T-helper 1 cell (primary cell): ENCODE data around the gene OPCML.

Source experiments
- DNase-seq, 5 donors: peaks; one replicate each; pipeline ENCODE4 v3.0.0-alpha.2; 2012 to 2020

OPCML gene

DNA sequence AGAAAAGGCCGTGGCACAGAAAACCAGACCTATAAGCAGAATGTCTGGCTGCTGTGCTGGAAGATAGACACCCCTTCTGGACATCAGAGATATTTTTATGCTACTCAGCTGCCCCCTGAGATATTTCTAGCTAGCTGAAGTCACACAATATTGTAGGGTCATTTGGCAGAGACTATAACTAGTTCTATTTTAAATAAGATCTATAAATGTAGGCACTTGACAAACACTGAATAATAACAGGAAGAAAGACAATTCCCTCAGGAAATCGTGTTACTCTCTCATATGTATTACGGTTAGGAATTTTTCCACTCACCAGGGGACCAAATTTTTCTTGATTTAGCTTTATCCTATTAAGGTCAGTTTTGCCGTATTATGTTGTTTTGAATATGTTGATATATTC is 845.4 kb downstream of the OPCML start:
- no peak for DNase-seq

GRCh38 chr11:132685174-132685611 is 847.1 kb downstream of the OPCML start:
- DNase-seq, result no peak

GRCh38 chr11:132683602-132684001 is 848.7 kb downstream of the OPCML start:
- DNase-seq, result no peak

GRCh38 chr11:132681971-132682370 is 850.3 kb downstream of the OPCML start:
- no peak for DNase-seq

DNA sequence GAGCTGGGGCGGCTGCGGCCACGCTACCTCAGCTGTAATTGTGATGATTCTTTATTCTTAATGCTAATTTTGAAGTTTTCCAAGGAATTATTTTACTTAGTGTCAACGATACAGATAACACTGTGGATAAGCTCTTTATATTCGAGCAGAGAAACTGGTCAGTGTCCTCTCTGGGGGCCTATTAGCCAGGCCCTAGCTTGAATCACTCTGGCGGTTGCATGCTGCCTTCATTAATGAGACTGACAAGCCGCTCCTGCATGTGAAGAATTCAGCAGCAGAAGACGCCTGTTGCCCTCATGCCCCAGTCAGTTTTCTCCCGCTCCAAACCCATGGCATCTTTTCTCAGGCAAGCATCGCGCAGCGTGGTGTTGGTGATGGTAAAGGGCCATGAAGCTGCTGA is 851.7 kb downstream of the OPCML start:
- DNase-seq, result no peak

DNA sequence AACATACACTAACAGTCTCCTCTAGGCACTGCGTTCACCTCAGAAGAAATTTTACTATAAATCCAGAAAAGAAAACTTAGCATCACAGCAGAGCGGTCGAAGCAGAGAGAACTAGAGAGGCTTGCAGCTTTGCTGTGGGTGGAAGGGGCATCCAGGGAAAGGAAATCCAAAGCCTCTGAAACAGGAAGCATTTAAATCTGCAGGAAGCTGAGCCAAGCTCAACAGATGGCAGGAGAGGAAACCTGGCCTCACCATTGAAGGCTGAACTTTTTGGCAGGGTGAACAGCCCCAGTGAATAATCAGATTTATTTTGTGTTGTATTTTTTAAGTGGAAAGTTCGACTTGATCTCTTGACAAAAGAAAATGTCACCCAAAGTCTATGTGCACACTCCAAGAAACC is 858.1 kb downstream of the OPCML start:
- no peak for DNase-seq

- DNase-seq, result no peak
Measured at GRCh38 chr11:132671851-132672370, 860.4 kb downstream of the OPCML start.

DNA sequence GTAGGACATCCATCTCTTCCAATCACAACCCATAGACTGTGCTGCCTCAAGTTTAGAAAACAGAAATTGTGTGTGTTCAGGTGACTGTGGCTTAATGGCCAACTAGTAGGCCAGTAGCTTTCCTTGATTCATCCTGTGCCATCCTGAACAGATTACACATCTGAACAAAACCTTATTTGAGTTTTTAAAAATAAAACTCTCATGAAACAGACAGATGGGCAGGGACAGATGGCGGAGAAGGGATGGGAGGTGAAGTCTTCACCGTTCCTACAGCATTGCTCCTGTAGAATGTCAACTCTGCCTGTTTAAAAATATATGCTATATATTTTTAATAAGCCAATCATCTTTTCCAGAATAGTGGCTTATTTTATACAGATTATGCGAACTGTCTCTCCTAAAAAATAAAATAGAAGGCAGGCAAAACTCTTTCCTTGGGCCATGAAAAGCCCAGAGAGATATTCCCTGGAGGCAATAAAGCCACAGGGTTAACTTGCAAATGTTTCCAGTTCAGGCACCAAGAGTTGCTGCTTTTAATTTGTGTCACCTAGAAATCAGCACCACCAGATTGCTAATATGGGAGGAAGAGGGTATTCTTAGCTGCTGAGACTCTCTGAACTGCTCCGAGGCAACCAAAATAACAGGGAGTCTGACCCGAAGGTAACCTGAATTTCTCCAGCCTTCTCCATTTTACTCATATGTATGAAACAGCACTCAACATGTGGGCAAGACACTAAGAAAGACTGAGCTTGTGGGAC is 861.2 kb downstream of the OPCML start:
- DNase-seq, result no peak

GRCh38 chr11:132669949-132670348 is 862.4 kb downstream of the OPCML start:
- DNase-seq, result no peak

- DNase-seq, result no peak
Measured at GRCh38 chr11:132665205-132665604, 867.1 kb downstream of the OPCML start.

- no peak for DNase-seq
Measured at GRCh38 chr11:132658696-132659095, 873.6 kb downstream of the OPCML start.

- no peak for DNase-seq
Measured at GRCh38 chr11:132658004-132658403, 874.3 kb downstream of the OPCML start.

DNA sequence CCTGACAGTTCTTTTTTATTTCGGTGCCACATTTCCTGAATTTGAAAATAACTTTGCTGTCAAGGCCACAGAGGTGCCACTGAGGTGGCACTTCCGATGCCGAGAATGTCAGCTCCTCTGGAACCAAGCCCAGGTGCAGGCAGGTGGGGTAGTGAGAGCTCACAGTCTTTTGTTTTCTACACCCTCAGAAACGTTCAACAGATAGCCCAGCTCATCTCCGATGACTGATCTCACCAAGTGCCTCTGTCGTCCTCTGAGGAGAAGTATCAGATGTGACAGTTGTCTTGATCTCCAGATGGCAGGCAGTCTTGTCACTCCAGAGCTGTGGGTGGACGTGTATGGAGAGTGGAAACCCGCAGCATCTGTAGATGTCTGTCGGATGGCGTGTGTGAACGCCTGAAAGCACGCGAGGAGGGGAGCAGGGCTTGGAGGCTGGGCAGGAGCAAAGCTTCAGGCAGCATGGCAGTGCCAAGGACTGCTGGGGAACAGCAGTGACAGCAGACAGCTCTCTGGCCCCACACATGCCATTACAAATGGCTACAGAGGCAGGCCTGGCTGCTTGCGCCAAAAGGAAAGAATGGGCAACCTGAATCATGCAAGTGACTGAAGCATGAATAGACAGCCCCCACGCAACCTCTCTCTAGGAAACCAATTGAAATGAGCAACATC is 877.0 kb downstream of the OPCML start:
- DNase-seq, result no peak

DNA sequence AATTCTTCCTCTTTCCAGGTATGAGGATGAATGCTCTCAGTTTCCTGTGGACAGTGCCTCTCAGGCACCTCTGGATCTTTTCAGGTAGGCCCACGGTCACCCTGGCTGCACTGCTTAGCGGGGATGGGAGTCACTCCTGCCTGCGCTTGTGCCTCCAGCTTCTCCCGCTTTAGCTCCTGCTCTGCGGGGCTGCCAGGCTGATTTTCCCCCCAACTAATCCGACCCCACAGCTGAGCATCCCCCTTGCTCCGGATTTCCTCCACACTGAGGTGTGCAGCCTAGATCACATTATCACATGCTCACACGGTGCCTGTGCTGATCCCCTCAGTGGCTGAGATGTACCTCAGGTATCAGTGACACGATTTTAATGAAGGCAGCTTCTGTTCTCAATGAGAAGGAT is 879.1 kb downstream of the OPCML start:
- DNase-seq, result no peak

- no peak for DNase-seq
Measured at GRCh38 chr11:132650969-132651720, 881.2 kb downstream of the OPCML start.

DNA sequence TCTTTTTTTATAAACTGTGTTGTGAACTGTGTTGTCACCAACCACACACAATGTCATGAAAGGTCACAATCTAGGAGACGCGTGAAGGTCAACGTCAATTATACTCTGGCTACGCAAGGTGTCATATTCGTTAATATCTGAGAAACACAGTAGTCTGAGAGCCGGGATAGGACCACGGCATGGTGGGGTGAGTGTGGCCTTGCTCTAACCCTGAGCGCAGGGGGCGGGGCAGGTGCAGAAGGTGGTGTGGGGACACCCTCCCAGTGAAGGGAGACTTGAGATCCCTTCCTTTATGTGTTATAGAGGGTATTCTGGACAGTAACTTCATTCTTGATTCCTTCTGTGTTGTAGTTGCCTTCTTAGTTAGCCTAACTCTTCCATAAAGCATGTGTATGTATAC is 883.0 kb downstream of the OPCML start:
- no peak for DNase-seq

GRCh38 chr11:132648851-132649250 is 883.5 kb downstream of the OPCML start:
- no peak for DNase-seq

GRCh38 chr11:132646890-132647289 is 885.4 kb downstream of the OPCML start:
- no peak for DNase-seq

GRCh38 chr11:132644520-132645239 is 887.6 kb downstream of the OPCML start:
- no peak for DNase-seq

GRCh38 chr11:132643239-132643638 is 889.1 kb downstream of the OPCML start:
- DNase-seq, result no peak

DNA sequence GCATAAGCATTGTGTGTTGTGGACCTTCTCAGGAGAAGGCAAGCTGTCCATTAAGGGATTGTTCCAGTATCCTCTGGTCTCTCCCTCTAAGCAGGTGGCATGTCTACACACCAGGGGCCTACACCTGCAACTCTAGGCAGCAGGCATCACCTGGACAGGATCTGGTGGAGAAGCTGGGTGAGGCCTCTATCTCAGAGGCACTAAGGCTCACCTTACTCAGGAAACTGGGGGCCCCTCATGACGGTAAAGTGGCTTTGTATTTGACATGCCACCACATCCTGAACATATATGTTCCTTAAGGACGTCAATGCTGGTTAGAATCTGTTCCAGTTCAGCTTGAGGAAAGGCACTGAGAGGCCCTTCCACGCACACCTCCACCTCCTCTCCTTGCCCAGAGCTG is 891.3 kb downstream of the OPCML start:
- DNase-seq, result no peak

- DNase-seq, result no peak
Measured at GRCh38 chr11:132639986-132640385, 892.3 kb downstream of the OPCML start.

DNA sequence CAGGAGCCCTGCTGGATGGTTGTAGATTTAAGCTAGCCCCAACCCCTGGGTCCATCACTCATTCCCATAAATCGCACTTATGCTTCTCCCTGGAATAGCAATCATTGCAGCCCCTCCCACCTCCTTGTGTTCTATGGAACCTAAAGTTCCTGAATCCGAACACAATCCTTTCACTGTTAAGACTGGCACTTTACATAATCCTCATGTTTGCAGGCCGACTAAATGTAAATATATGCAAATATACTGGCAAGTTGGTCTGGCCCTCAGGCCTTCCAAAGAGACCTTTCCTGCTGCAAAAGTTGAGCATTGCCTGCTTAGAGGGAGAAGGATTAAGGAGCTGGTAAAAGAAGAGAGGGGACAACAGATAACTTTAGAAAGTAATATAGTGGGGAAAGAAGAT is 892.9 kb downstream of the OPCML start:
- no peak for DNase-seq
